HG03108 (cell line): ENCODE results near the gene PRKAG2.

Experiments used
- ATAC-seq: cut with Tn5 transposase; IDR thresholded peaks from one replicate; pipeline ENCODE4 v1.9.1; 2021; ENCODE audit warnings: moderate library complexity; ENCODE audit not compliant: unreplicated experiment

The PRKAG2 gene

DNA sequence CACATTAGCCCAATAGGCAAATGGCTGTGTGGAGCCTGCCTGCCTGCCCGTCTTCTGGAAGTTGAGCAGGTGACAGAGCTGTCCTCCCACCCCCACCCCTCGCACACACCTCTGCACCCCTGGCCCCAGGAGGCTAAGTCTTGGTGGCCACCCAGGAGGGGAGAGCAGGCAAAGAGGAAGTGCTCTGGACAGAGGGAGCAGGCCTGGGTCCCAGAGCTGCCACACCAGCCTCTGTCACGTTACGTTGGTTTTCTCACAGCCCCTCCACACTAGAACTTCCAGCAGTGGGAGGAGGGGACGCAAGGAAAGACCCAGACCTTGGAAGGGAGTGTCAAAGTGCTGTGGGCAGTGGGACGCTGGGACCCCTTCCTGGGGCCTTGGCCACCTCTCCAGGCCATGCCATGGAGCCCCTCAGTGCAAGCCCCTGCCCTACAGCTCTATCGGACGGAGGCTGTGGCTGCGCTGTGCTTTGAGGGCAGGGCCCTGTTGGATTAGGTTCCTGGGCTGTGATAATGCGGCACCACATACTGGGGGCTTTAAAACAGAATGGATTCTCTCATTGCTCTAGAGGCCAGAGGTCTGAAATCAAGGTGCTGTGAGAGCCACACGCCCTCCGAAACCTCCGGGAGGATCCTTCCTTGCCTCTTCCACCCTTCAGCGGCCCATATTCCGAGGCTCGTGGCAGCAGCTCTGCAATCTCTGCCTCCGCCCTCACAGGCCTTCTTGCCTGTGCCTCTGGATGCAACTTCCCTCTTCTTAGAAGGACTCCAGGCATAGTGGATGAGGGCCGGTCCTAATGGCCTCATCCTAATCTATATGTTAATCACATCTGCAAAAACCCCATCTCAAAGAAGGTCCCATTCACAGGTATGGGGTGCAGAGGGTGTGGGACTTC, 9.9 kb downstream of the PRKAG2 start:
- ATAC-seq: no peak

DNA sequence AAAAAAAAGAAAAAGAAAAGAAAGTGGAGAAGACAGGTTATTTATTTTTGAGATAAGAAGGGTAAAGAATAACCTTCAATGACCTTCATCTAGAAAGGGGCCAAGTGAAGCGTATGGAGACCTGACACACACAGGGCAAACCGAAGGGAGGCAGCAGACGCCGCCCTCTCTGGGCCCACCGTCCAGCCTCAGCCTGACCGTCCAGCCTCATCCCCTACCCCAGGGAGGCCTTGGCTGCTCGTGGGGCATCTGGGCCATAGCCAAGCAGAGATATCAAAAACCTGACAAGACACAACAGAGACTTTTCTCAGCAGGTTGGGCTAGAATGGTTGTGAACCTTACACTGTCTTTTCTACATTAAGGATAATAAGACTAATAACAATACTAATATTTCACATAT, 10.9 kb downstream of the PRKAG2 start:
- no peak for ATAC-seq

GRCh38 chr7:151865070-151865670, 11.7 kb downstream of the PRKAG2 start:
- ATAC-seq: no peak

GRCh38 chr7:151864561-151864960, 12.4 kb downstream of the PRKAG2 start:
- ATAC-seq: no peak

DNA sequence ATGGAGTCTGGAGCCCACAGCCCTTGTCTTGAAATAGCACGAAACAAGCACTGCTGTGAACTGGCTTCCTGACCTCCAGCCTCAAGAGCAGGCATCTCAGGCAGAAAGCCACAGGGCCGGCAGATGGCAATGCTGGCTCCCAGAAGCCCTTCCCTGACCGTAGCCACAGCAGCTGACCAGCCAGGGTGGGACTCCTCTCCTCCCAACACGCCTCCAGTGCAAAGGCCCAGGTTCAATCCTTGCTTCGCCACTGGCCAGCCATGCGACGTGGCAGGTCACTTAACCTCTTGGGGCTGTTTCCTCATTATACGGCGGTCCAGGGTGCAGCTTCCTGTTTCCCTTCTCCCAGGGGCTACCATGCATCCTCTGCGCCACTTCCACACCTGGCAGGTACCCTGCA, 12.8 kb downstream of the PRKAG2 start:
- no peak for ATAC-seq

- ATAC-seq: no peak
Measured at GRCh38 chr7:151863386-151864079, 13.4 kb downstream of the PRKAG2 start.

DNA sequence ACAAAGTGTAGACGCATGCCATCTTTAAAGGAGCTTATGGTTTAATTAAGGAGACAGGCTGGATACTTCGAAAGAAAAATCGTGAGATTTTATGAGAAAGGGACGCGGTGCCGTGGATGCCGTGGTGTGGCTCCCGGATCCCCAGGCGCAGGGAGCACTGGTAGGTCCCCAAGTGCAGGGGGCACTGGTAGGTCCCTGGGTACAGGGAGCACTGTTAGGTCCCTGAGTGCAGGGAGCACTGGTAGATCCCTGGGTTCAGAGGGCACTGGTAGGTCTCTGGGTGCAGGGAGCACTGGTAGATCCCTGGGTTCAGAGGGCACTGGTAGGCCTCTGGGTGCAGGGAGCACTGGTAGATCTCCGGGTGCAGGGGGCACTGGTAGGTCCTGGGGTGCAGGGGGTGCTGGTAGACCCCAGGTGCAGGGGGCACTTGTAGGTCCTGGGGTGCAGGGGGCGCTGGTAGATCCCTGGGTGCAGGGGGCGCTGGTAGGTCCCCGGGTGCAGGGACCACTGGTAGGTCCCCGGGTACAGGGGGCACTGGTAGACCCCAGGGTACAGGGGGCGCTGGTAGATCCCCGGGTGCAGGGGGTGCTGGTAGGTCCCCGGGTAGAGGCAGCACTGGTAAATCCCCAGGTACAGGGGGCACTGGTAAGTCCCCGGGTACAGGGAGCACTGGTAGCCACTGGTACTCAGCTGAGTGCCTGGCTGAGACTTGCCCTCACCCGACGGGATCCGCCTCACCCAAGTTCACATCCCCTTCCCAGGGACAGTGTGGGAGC, 14.1 kb downstream of the PRKAG2 start:
- no peak for ATAC-seq

DNA sequence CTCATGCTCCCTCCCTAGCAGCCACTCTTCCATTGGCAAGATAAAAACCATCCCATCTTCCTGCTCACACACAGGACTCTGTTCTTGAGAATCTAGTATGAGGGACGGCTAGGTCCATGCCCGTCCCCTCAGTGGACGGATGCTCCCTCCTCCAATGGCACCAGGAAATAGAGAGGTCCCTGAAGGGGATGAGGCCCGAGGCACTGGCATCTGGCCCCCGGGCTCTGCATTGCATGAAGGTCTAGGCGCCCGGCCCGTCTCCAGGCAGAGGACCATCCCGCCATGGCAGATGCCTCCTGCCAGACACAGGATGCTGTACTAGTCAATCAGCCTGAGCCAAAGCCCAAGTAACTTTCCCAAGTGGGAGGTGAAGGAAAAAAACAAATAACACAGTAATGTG, 15.0 kb downstream of the PRKAG2 start:
- ATAC-seq: no peak

GRCh38 chr7:151860771-151861170, 16.1 kb downstream of the PRKAG2 start:
- no peak for ATAC-seq

DNA sequence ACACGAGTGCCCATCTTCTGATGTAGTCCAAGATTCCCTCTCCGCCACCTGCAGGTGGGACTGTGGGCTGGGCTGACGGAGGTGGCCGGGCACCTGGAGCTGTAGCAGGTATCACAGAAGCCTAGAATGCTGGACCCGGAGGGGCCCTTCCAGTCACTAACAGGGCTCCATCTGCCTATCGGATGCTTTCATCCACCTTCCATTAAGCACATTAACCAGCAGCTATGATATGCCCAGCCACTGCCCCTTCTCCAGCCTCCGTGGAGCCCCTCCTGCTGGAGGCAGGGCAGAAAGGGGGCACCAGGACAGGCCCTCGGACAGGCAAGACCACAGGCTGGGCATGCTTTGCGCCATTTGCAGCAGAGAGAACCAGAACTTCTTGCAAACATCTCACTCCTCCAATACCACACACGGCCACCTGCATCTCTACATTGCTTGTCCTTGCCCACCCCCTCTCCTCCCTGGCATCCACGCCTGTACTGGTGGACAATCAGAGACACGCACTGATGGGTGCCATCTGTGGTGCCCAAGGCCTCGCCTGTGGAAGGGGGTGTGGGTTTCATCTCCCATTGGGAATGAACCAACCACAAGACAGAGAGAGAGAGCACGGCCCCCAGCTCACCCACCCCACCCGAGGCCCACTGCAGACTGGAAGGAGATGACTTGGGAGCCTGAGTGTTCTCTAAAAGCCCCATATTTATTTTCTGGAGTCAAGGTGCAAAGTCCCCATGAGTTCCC, 16.8 kb downstream of the PRKAG2 start:
- ATAC-seq: no peak

DNA sequence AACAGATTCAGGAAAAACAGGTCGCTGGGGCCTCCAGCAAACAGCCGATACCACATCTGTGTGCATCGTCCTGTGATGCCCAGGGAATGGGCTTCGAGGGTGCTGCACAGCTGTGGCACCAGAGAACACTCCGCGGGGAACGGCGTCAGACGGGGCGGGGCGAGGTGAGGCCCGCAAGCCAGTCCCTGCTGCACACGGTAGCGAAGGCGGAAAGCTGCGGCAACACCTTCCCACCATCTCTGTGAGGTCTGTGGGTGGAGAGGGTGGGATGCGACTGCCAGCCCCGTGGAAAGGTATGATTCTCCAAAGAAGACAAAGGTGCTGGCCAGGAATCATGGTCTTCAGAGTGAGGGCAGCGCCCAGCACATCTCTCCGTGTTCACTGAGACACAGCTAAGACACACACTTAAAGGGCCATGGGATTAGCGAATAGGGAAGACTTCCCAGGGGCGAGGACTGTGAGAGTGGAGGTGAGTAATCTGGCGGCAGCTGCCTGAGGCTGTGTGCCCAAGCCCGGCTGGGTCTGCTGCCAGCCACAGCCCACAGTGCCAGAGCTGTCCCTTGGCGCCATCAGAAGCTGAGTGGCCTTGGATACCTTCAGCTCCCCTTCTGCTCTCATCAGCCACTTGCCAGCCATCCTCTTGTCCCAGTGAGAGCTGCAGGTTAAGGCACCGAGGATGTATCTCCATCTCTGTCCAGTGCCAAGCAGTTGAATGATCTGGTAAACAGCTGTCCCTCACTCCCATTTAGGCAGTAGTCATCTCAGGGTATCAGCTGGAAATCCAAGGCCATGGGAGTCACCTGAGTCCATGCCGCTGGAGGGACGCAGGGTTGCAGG, 17.6 kb downstream of the PRKAG2 start:
- ATAC-seq: no peak

- no peak for ATAC-seq
Measured at GRCh38 chr7:151858456-151858855, 18.5 kb downstream of the PRKAG2 start.

DNA sequence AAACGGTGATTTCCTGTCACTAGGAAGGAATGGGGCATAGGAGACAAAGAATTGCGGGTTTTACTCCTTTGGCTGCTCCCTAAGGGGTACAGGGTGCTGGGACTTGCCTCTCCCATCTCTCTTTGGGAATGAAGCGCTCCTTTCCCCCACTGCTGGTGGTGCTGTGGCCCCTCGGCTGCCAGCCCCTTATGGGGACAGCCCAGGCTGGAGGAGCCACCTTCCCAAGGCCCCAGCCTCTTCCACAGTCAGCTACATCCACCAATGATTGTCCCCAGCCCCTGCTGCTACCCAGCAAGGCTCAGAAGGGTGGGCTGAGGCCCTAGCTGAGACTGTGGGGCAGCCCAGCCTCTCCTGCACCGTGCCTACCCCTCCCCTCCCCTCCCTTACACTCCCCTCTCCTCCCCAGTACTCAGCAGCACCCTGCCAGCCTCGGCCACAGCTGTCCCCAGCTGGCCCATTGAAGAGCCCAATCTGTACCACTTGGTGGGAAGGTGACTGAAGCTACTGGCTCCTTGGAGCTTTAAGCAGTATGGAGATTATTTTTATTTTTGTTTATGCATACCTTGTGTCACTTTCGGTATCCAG, 19.0 kb downstream of the PRKAG2 start:
- ATAC-seq: no peak

- no peak for ATAC-seq
Measured at GRCh38 chr7:151857412-151857811, 19.5 kb downstream of the PRKAG2 start.

- no peak for ATAC-seq
Measured at GRCh38 chr7:151856516-151856915, 20.4 kb downstream of the PRKAG2 start.

DNA sequence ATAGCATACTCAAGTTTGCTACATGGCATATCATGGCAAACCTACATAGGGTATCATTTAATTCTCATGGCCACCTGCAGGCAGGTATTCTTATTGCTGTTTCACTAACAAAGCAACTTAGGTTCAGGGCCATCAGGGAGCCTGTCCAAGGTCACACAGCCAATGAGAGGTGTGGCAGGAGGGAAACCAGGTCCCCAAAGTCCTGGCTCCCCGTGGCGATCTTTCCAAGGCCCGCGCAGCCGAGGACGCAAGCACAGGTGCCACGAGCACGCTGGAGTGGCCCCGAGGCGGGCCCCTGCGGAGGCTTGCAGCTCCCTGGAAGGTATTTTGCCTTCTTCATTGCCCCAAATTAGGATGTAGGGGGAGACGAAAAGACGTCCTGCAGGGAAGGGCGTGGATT, 20.8 kb downstream of the PRKAG2 start:
- ATAC-seq: no peak

- ATAC-seq: no peak
Measured at GRCh38 chr7:151854720-151855071, 22.2 kb downstream of the PRKAG2 start.

- ATAC-seq: no peak
Measured at GRCh38 chr7:151853896-151854719, 22.8 kb downstream of the PRKAG2 start.
